ENCODE measurements around the gene CSF2. TPM values are rescaled to one million over a fixed set of nuclear protein-coding genes. Genes with fewer than 3 reads are reported as not detected.

Gene CSF2
- total RNA-seq, 1 donor from 2014 or later = not detected

DNA sequence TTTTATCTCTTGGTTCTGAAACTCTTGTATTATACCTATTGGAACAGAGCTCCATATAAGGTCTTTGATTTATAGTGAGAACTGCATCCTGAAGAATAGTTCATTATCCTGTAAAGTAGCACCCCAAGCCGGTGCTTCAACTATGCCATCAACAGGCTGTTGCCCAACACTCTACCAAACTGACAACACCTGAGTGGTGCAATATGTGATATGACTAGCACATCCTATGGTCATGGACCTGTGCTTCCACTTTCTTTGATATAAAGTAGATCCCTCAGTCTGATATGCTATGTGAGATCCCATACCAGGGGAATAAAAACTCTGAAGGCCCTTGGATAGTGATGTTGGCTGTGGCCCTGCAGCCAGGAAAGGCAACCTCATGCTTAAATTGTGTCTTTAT is 15.8 kb downstream of the CSF2 start:
- Mint-ChIP-seq H3K27me3 (ENCODE audit: unreplicated experiment) (peaks cover 6% of the 10 kb centered on the region), H3K9me3 (ENCODE audit: unreplicated experiment) (no peaks in the 10 kb centered on the region), H3K4me1 (ENCODE audit: unreplicated experiment) (peaks cover 13% of the 10 kb centered on the region), H3K36me3 (ENCODE audit: low read depth, unreplicated experiment) (no peaks in the 10 kb centered on the region), H3K27ac (ENCODE audit: unreplicated experiment) (no peak overlapping the region), H3K4me3 (ENCODE audit: unreplicated experiment) (no peak overlapping the region)
- DNase-seq (ENCODE audit: low spot score) = no peak
- TF ChIP-seq, protein P1, sequence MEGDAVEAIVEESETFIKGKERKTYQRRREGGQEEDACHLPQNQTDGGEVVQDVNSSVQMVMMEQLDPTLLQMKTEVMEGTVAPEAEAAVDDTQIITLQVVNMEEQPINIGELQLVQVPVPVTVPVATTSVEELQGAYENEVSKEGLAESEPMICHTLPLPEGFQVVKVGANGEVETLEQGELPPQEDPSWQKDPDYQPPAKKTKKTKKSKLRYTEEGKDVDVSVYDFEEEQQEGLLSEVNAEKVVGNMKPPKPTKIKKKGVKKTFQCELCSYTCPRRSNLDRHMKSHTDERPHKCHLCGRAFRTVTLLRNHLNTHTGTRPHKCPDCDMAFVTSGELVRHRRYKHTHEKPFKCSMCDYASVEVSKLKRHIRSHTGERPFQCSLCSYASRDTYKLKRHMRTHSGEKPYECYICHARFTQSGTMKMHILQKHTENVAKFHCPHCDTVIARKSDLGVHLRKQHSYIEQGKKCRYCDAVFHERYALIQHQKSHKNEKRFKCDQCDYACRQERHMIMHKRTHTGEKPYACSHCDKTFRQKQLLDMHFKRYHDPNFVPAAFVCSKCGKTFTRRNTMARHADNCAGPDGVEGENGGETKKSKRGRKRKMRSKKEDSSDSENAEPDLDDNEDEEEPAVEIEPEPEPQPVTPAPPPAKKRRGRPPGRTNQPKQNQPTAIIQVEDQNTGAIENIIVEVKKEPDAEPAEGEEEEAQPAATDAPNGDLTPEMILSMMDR (IDR thresholded peaks at IDR 0.05; ENCODE audit: unreplicated experiment) = no peak

DNA sequence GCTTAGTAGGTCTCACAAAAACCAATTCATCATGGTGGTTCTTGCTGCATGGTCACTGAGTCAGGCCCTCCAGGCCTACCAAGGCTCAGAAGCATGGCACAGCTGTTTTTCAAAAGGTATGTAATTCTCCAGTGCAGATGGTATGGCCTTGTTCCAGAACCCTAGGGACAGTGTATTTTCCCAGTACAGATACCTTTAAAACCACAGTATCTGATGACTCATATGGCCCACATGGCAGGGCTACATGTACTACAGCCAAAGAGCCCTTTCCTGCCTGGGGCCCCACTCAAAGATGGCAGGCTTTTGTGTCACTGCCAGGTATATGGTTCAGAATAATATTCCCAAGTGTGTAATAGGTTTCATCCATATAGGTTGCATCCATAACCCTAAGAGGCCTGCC is 16.5 kb downstream of the CSF2 start:
- H3K4me1 Mint-ChIP-seq (ENCODE audit: unreplicated experiment) = peaks cover 13% of the 10 kb centered on the region
- H3K27me3 Mint-ChIP-seq (ENCODE audit: unreplicated experiment) = peaks cover 6% of the 10 kb centered on the region
- no peaks in the 10 kb centered on the region for H3K36me3 Mint-ChIP-seq (ENCODE audit: low read depth, unreplicated experiment)
- H3K27ac Mint-ChIP-seq (ENCODE audit: unreplicated experiment) = no peak overlapping the region
- H3K9me3 Mint-ChIP-seq (ENCODE audit: unreplicated experiment) = no peaks in the 10 kb centered on the region
- no peak overlapping the region for H3K4me3 Mint-ChIP-seq (ENCODE audit: unreplicated experiment)
- DNase-seq (ENCODE audit: low spot score) = no peak
- TF ChIP-seq, protein P1 (IDR thresholded peaks at IDR 0.05; ENCODE audit: unreplicated experiment) = no peak

DNA sequence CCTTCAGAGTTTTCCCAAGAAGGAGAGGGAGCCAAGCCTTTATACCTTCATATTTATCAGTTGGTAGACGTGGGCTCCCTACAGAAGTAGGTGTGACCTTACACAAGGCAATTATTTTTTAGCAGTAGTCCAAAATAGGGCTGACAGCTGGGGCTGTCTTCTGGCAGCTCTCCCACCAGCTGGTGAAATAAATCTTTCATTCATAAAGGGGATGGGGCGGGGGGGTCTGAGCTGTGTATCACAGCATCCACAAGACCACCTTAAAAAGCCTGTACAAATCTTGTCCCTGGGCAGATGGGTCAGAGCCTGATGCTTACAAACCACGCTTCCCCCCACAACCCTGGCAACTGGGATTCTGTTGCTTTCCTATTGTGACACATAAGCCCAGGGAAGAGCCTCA is 19.7 kb downstream of the CSF2 start:
- Mint-ChIP-seq H3K27ac (ENCODE audit: unreplicated experiment) (no peak overlapping the region), H3K27me3 (ENCODE audit: unreplicated experiment) (peaks cover 7% of the 10 kb centered on the region), H3K9me3 (ENCODE audit: unreplicated experiment) (no peaks in the 10 kb centered on the region), H3K4me3 (ENCODE audit: unreplicated experiment) (no peak overlapping the region), H3K4me1 (ENCODE audit: unreplicated experiment) (no peaks in the 10 kb centered on the region), H3K36me3 (ENCODE audit: low read depth, unreplicated experiment) (no peaks in the 10 kb centered on the region)
- TF ChIP-seq, protein P1 (IDR thresholded peaks at IDR 0.05; ENCODE audit: unreplicated experiment) = no peak
- DNase-seq (ENCODE audit: low spot score) = no peak

DNA sequence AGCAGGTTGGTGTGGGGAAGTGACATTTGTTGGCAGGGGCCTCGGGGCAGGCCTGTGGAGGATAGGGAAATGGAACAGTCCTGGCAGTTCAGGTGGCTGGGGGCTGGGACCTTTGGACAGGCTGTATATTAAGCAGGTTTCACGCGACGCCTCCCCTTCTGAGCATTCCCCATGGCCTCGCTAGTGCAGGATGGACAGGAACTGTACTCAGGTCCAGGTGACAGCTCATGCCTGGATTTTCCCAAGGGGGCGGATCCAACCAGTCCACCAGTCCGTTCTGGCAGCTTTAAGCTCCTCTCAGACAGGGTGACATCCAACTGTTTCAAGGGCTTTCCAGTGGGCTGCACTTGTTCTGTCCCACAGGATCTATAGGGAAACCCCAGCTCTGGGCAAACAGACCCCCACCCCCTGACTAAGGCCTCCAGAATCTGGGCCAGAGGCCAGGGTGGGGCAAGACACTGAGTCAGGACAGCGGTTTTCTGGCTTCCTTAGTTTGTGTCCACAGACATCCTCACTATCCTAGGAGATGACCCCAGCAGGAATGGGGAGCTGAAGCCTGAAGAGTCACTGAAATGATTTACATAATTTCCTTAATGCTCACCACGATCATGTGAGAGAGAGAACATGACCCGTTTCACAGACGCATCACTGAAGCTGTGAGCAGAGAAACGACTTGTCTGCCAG is 20.9 kb downstream of the CSF2 start:
- TF ChIP-seq, protein P1 (IDR thresholded peaks at IDR 0.05; ENCODE audit: unreplicated experiment) = no peak
- H3K27me3 Mint-ChIP-seq (ENCODE audit: unreplicated experiment) = peaks cover 4% of the 10 kb centered on the region
- H3K4me3 Mint-ChIP-seq (ENCODE audit: unreplicated experiment) = no peak overlapping the region
- H3K27ac Mint-ChIP-seq (ENCODE audit: unreplicated experiment) = no peak overlapping the region
- no peaks in the 10 kb centered on the region for H3K4me1 Mint-ChIP-seq (ENCODE audit: unreplicated experiment)
- DNase-seq (ENCODE audit: low spot score) = no peak
- no peaks in the 10 kb centered on the region for H3K9me3 Mint-ChIP-seq (ENCODE audit: unreplicated experiment)
- no peaks in the 10 kb centered on the region for H3K36me3 Mint-ChIP-seq (ENCODE audit: low read depth, unreplicated experiment)

DNA sequence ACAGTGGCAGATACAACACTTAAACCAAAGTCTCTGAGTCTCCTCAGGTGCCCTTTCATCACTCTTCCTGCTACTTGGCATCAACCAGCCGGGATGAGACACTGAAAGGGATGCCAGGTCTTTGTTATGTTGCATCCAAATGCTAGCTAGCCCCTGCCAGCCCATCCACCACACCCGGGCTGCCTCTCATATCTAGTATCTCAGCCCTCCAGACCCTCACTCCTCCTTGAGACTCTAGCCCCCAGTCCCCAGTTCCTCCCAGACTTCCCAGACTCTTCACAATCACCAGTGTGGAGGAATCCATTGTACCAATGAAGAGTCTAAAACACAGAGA is 21.5 kb downstream of the CSF2 start:
- Mint-ChIP-seq H3K27me3 (ENCODE audit: unreplicated experiment) (peaks cover 6% of the 10 kb centered on the region), H3K4me1 (ENCODE audit: unreplicated experiment) (no peaks in the 10 kb centered on the region), H3K27ac (ENCODE audit: unreplicated experiment) (no peak overlapping the region), H3K9me3 (ENCODE audit: unreplicated experiment) (no peaks in the 10 kb centered on the region), H3K36me3 (ENCODE audit: low read depth, unreplicated experiment) (no peaks in the 10 kb centered on the region), H3K4me3 (ENCODE audit: unreplicated experiment) (no peak overlapping the region)
- no peak for DNase-seq (ENCODE audit: low spot score)
- TF ChIP-seq, protein P1 (IDR thresholded peaks at IDR 0.05; ENCODE audit: unreplicated experiment) = no peak

Data from endothelial cell (in vitro differentiated cells).